H1 (cell line): ENCODE measurements around the gene FRMPD2. TPM values are rescaled to one million over a fixed set of nuclear protein-coding genes. Genes with fewer than 3 reads are reported as not detected.

Experiments used
- BRCA1 ChIP-seq: IDR thresholded peaks from 2 replicates; pipeline ENCODE4 v1.6.1; 2012; ENCODE audit warnings: low read depth, low read length, improper control_type of control experiment
- TAF7 ChIP-seq: optimal IDR thresholded peaks from 2 replicates; pipeline ENCODE3; 2011; ENCODE audit warnings: low read depth, mild to moderate bottlenecking, inconsistent platforms, low read length, moderate library complexity, borderline replicate concordance
- polyA plus RNA-seq, 7 experiments: library from polyadenylated mRNA; depleted of rRNA in 3 of 7; stranded (reverse) in 5 of 7; unstranded in 2 of 7; fragments of >200 nt in 5 of 7; fragments of 200-250 nt in 2 of 7; gene quantifications; 1 replicate in 5 of 7; 2 replicates in 1 of 7; 4 replicates in 1 of 7; pipeline versions ENCODE4 v1.2.1 to v1.2.3, GENCODE V29; 2011 to 2013; ENCODE audit warnings: missing spikeins in 2 of 7, mixed read lengths in 2 of 7
- total RNA-seq: library from RNA; stranded (reverse); fragmentation: NEBNext Ultra II Directional; extraction: Animal tissue kit (Norgen Biotek cat#: 25700); gene quantifications from 2 replicates; pipeline ENCODE4 v1.2.1, GENCODE V29; 2021

FRMPD2 gene
- total and polyA plus RNA-seq, 2 of the 8 experiments (the other 6 are each of a cell fraction or from before 2014, with no cell fraction given) = 0.07 to 0.47 TPM

DNA sequence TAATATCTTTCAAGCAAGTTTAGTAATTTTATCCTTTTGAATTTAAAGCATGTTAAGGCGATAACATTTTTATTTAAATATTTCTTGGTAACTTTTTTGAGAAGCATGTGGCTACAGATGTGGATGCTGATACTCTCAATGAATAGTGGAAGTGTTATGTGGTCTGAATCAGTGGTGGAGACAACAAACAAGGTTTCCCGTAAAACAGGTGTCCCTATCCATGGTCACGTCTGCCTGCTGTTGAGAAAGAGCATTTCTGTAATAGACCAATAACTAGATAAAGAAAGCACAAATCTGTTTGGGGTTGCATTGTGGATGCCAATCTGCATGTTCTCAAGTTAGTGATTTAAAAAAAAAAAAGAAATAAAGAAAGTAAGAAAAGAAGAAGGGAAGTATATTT is 18.1 kb upstream of the FRMPD2 start (continued):
- TF ChIP-seq BRCA1 (no peak), TAF7 (no peak)
